Stomach (tissue), 4 donors: ENCODE measurements around the gene RSPO1.

Experiments
- CTCF ChIP-seq, 7 experiments: fragments of 450-650 bp in 4 of 7; fragments of 200-600 bp in 3 of 7; sonication (generic) in 3 of 7; IDR thresholded peaks; one replicate each; pipeline ENCODE4 v1.5.1; 2016 to 2019; ENCODE audit warnings: antibody characterized with exemption in 7 of 7, control low read depth in 2 of 7, mild to moderate bottlenecking in 1 of 7
- EP300 ChIP-seq: sonication (generic); formaldehyde crosslinking; IDR thresholded peaks from one replicate; pipeline ENCODE4 v1.6.1; 2017; ENCODE audit warnings: antibody characterized with exemption
- POLR2A ChIP-seq, 4 donors: fragments of 450-650 bp; IDR thresholded peaks; one replicate each; pipeline ENCODE4 v1.6.1; 2016; ENCODE audit warnings: antibody characterized with exemption in 4 of 4, control low read depth in 2 of 4, mild to moderate bottlenecking in 1 of 4, moderate library complexity in 1 of 4
- POLR2AphosphoS5 ChIP-seq, 3 donors: sonication (generic); formaldehyde crosslinking; IDR thresholded peaks; one replicate each; pipeline ENCODE4 v1.6.1; 2016; ENCODE audit warnings: antibody characterized with exemption in 3 of 3

DNA sequence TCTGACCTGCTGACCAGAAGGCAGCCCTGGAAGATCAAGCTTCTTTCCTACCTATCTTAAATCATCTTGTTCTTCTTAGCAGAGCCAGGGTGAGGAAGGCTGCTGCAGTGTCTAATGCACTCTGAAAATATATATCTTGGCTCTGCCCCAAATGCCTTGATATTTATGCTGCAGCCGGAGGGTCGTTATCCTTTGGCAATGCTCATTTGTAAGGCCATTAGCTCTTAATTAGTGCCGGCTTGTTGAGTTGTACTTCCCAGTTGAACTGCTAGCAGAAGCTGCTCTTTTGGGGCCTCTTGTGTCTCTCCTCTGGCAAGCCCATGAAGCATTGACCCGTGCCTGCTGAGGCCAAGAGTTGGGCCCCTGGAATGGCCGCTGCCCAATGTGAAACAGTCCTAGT lies 34.8 kb downstream of the RSPO1 start:
- no peak for TF ChIP-seq CTCF (IDR thresholded peaks at IDR 0.05)
- no peak for TF ChIP-seq POLR2AphosphoS5 (IDR thresholded peaks at IDR 0.05)
- no peak for TF ChIP-seq POLR2A (IDR thresholded peaks at IDR 0.05)
- no peak for TF ChIP-seq EP300
